ENCODE measurements around the gene ATP1A4. TPM values are rescaled to one million over a fixed set of nuclear protein-coding genes. Genes with fewer than 3 reads are reported as not detected.

Gene ATP1A4
- total RNA-seq, 1 experiment from 2014 or later: not detected

DNA sequence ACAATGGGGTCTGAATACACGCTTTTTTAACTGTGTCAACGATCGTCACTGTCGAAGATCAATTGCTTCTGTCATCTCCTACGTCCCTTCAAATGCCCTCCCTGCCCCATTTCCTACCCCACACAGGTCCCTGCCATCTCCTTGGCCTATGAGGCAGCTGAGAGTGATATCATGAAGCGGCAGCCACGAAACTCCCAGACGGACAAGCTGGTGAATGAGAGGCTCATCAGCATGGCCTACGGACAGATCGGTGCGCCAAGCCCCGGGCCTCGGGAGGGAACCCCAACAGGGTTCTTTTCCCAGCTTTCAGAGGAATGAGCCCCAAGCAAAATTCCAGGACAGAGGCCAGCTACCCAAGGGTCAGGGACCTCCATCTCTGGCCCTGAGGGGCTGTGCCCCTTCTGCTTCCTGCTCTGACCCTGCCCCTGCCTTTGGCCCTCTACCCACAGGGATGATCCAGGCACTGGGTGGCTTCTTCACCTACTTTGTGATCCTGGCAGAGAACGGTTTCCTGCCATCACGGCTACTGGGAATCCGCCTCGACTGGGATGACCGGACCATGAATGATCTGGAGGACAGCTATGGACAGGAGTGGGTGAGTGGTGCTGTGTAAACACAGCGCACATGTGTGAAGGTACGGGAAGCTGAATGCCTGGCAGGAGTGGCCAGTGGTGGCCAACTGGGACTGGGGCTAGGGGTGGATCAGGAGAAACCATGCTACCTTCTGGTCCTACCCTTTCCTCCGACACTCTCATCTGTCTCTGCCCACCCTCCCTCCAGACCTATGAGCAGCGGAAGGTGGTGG is 15.1 kb upstream of the ATP1A4 start:
- Histone ChIP-seq H3K4me1 (ENCODE audit: insufficient read depth, low read length, poor library complexity, severe bottlenecking) (no peaks in the 10 kb centered on the region), H3K9me3 (ENCODE audit: low read depth, low read length, poor library complexity, severe bottlenecking) (no peaks in the 10 kb centered on the region), H3K27me3 (replicated peaks; ENCODE audit: insufficient read depth, low read depth, low read length, poor library complexity) (no peaks in the 10 kb centered on the region), H3K27ac (ENCODE audit: low read depth, low read length, poor library complexity, severe bottlenecking) (no peak overlapping the region), H3K36me3 (ENCODE audit: insufficient read depth, low read length, poor library complexity, severe bottlenecking) (no peaks in the 10 kb centered on the region), H3K4me3 (ENCODE audit: low read depth, low read length, poor library complexity, severe bottlenecking) (no peak overlapping the region)
- no peak for TF ChIP-seq CTCF (conservative IDR thresholded peaks at IDR 0.05; ENCODE audit: low read depth, low read length)
- intact Hi-C loops (cut with micrococcal nuclease; ENCODE audit: unreplicated experiment): no loop called here
- no TSS peak for BruUV-seq (replicated peaks)
- DNase-seq (ENCODE audit: low spot score): no peak
- ChIA-PET CTCF (no interaction called here), POLR2A (ENCODE audit: low non-redundant PET) (interaction anchor here (0.5 kb wide), 1 partner anchor 31 kb away, joined by 3 read pairs; no protein-coding TSS in a partner anchor)

DNA sequence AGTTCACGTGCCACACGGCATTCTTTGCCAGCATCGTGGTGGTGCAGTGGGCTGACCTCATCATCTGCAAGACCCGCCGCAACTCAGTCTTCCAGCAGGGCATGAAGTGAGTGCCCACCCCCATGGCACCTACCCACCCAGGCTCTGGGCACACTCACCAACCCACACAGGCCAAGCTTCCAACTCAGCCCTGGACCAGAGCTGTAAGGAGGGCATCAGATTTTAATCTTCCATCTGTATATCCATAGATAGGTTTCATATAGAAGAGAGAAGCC is 14.5 kb upstream of the ATP1A4 start:
- no TSS peak for BruUV-seq (replicated peaks)
- intact Hi-C loops (cut with micrococcal nuclease; ENCODE audit: unreplicated experiment): no loop called here
- DNase-seq (ENCODE audit: low spot score): no peak
- H3K4me1 ChIP-seq (ENCODE audit: insufficient read depth, low read length, poor library complexity, severe bottlenecking): no peaks in the 10 kb centered on the region
- TF ChIP-seq EZH2 (IDR thresholded peaks at IDR 0.05; ENCODE audit: borderline replicate concordance, low read depth, low read length, poor library complexity, severe bottlenecking) (no peak), CTCF (conservative IDR thresholded peaks at IDR 0.05; ENCODE audit: low read depth, low read length) (no peak)
- ChIA-PET POLR2A (ENCODE audit: low non-redundant PET) (interaction anchor here (0.5 kb wide), 1 partner anchor 30 kb away, joined by 3 read pairs; no protein-coding TSS in a partner anchor), CTCF (no interaction called here)
- no peaks in the 10 kb centered on the region for H3K36me3 ChIP-seq (ENCODE audit: insufficient read depth, low read length, poor library complexity, severe bottlenecking)
- no peak overlapping the region for H3K27ac ChIP-seq (ENCODE audit: low read depth, low read length, poor library complexity, severe bottlenecking)
- H3K27me3 ChIP-seq (replicated peaks; ENCODE audit: insufficient read depth, low read depth, low read length, poor library complexity): no peaks in the 10 kb centered on the region
- no peak overlapping the region for H3K4me3 ChIP-seq (ENCODE audit: low read depth, low read length, poor library complexity, severe bottlenecking)
- H3K9me3 ChIP-seq (ENCODE audit: low read depth, low read length, poor library complexity, severe bottlenecking): no peaks in the 10 kb centered on the region

- ChIA-PET CTCF (no interaction called here), POLR2A (ENCODE audit: low non-redundant PET) (interaction anchor here (0.5 kb wide), 1 partner anchor 30 kb away, joined by 3 read pairs; no protein-coding TSS in a partner anchor)
- Histone ChIP-seq H3K27ac (ENCODE audit: low read depth, low read length, poor library complexity, severe bottlenecking) (no peak overlapping the region), H3K4me1 (ENCODE audit: insufficient read depth, low read length, poor library complexity, severe bottlenecking) (no peaks in the 10 kb centered on the region), H3K4me3 (ENCODE audit: low read depth, low read length, poor library complexity, severe bottlenecking) (no peak overlapping the region), H3K36me3 (ENCODE audit: insufficient read depth, low read length, poor library complexity, severe bottlenecking) (no peaks in the 10 kb centered on the region), H3K9me3 (ENCODE audit: low read depth, low read length, poor library complexity, severe bottlenecking) (no peaks in the 10 kb centered on the region), H3K27me3 (replicated peaks; ENCODE audit: insufficient read depth, low read depth, low read length, poor library complexity) (peaks cover 3% of the 10 kb centered on the region)
- no peak for TF ChIP-seq EZH2 (IDR thresholded peaks at IDR 0.05; ENCODE audit: borderline replicate concordance, low read depth, low read length, poor library complexity, severe bottlenecking)
- TF ChIP-seq CTCF (conservative IDR thresholded peaks at IDR 0.05; ENCODE audit: low read depth, low read length): no peak
- DNase-seq (ENCODE audit: low spot score): no peak
- intact Hi-C loops (cut with micrococcal nuclease; ENCODE audit: unreplicated experiment): no loop called here
- BruUV-seq (replicated peaks): no TSS peak
Measured at GRCh38 chr1:160137216-160137862, 14.1 kb upstream of the ATP1A4 start.

All from A673 (cell line).